ENCODE measurements around the gene BMPR1A. TPM values are rescaled to one million over a fixed set of nuclear protein-coding genes. Genes with fewer than 3 reads are reported as not detected.

The BMPR1A gene
- total RNA-seq, 4 donors from 2014 or later, result 25.6 to 46.2 (median 34.7) TPM

- TF ChIP-seq CTCF (IDR thresholded peaks at IDR 0.05; ENCODE audit: low read depth), result no peak
These were observed 158.3 kb downstream of the BMPR1A start for GRCh38 chr10:86914734-86915133.

- TF ChIP-seq CTCF (IDR thresholded peaks at IDR 0.05; ENCODE audit: low read depth), result no peak
These were observed 161.6 kb downstream of the BMPR1A start for GRCh38 chr10:86918022-86918471.

- TF ChIP-seq CTCF (IDR thresholded peaks at IDR 0.05; ENCODE audit: low read depth), result no peak
These were observed 166.1 kb downstream of the BMPR1A start for GRCh38 chr10:86922553-86922961.

- TF ChIP-seq CTCF (IDR thresholded peaks at IDR 0.05; ENCODE audit: low read depth), result no peak
These were observed 173.3 kb downstream of the BMPR1A start for GRCh38 chr10:86929468-86930380.

GRCh38 chr10:86931872-86932271, 175.5 kb downstream of the BMPR1A start:
- no peak for TF ChIP-seq CTCF (IDR thresholded peaks at IDR 0.05; ENCODE audit: low read depth)

- no peak for TF ChIP-seq CTCF (IDR thresholded peaks at IDR 0.05; ENCODE audit: low read depth)
These were observed 176.3 kb downstream of the BMPR1A start for GRCh38 chr10:86932674-86933073.

GRCh38 chr10:86936661-86937501, 180.5 kb downstream of the BMPR1A start:
- TF ChIP-seq CTCF (IDR thresholded peaks at IDR 0.05; ENCODE audit: low read depth), result no peak
